CD4-positive, alpha-beta T cell treated with Interleukin-21 for 1 hour (primary cell): ENCODE measurements around the gene HSD11B2.

Source experiments
- DNase-seq: peaks from one replicate; pipeline ENCODE4 v3.0.0-alpha.2; 2020

The HSD11B2 gene

GRCh38 chr16:67454852-67455251, 23.9 kb downstream of the HSD11B2 start:
- DNase-seq, result no peak

- no peak for DNase-seq
Observed at GRCh38 chr16:67456391-67457081, 25.6 kb downstream of the HSD11B2 start.

- DNase-seq, result no peak
Observed at GRCh38 chr16:67457611-67458010, 26.7 kb downstream of the HSD11B2 start.

GRCh38 chr16:67458121-67458641, 27.3 kb downstream of the HSD11B2 start:
- DNase-seq, result no peak

- no peak for DNase-seq
Observed at GRCh38 chr16:67459066-67459860, 28.3 kb downstream of the HSD11B2 start.

GRCh38 chr16:67459861-67460150, 28.9 kb downstream of the HSD11B2 start:
- DNase-seq, result no peak

GRCh38 chr16:67460168-67460567, 29.2 kb downstream of the HSD11B2 start:
- DNase-seq, result no peak

- no peak for DNase-seq
Observed at GRCh38 chr16:67460961-67461360, 30.0 kb downstream of the HSD11B2 start.

GRCh38 chr16:67461600-67462278, 30.8 kb downstream of the HSD11B2 start:
- no peak for DNase-seq

- no peak for DNase-seq
Observed at GRCh38 chr16:67462279-67462655, 31.3 kb downstream of the HSD11B2 start.

GRCh38 chr16:67463059-67463458, 32.1 kb downstream of the HSD11B2 start:
- DNase-seq, result no peak

- DNase-seq, result no peak
Observed at GRCh38 chr16:67463691-67464090, 32.8 kb downstream of the HSD11B2 start.

GRCh38 chr16:67464565-67464964, 33.6 kb downstream of the HSD11B2 start:
- DNase-seq, result no peak

GRCh38 chr16:67466581-67466980, 35.7 kb downstream of the HSD11B2 start:
- no peak for DNase-seq

- DNase-seq, result no peak
Observed at GRCh38 chr16:67468731-67469130, 37.8 kb downstream of the HSD11B2 start.

GRCh38 chr16:67470359-67470758, 39.4 kb downstream of the HSD11B2 start:
- no peak for DNase-seq

GRCh38 chr16:67471758-67472384, 41.0 kb downstream of the HSD11B2 start:
- DNase-seq, result no peak

GRCh38 chr16:67474551-67475455, 43.9 kb downstream of the HSD11B2 start:
- DNase-seq, result no peak

GRCh38 chr16:67477960-67478554, 47.1 kb downstream of the HSD11B2 start:
- DNase-seq, result no peak

GRCh38 chr16:67480833-67481560, 50.1 kb downstream of the HSD11B2 start, which contains the start of gene ATP6V0D1:
Gene ATP6V0D1, minus strand, starts transcription at chr16:67481157. Its CDS starts 71 bp downstream, at chr16:67481086.
- peak; percentile 99 for DNase-seq
